Astrocyte (in vitro differentiated cells and primary cell): ENCODE results near the gene EMC6. TPM values are rescaled to one million over a fixed set of nuclear protein-coding genes. Genes with fewer than 3 reads are reported as not detected.

ENCODE experiments used
- DNase-seq: peaks from one replicate; pipeline ENCODE4 v3.0.0-alpha.2; 2010; ENCODE audit warnings: low read depth
- FAIRE-seq: peaks from 2 replicates; lab custom pipeline; 2011; peaks lifted over from hg19 to GRCh38; lab: Jason Lieb, UNC
- H2AFZ ChIP-seq: 2 replicates; pipeline ENCODE4 v1.6.0; 2012; ENCODE audit warnings: low read depth, low read length, inconsistent platforms
- H3K27ac ChIP-seq: 2 replicates; pipeline ENCODE4 v1.5.1; 2011; ENCODE audit warnings: low read depth, low read length, inconsistent platforms
- H3K27me3 ChIP-seq: 2 replicates; pipeline ENCODE4 v1.6.0; 2011; ENCODE audit warnings: low read length, inconsistent platforms; ENCODE audit not compliant: insufficient read depth
- H3K36me3 ChIP-seq: 2 replicates; pipeline ENCODE4 v1.5.1; 2011; ENCODE audit warnings: low read length, inconsistent platforms; ENCODE audit not compliant: insufficient read depth
- H3K4me1 ChIP-seq: 2 replicates; pipeline ENCODE4 v1.5.1; 2011; ENCODE audit warnings: low read length, inconsistent platforms; ENCODE audit not compliant: insufficient read depth
- H3K4me2 ChIP-seq: 2 replicates; pipeline ENCODE4 v1.6.0; 2012; ENCODE audit warnings: low read length, inconsistent platforms
- H3K4me3 ChIP-seq: 2 replicates; pipeline ENCODE4 v1.5.1; 2011; ENCODE audit warnings: low read depth, mild to moderate bottlenecking, low read length, inconsistent platforms; ENCODE audit not compliant: insufficient read depth
- H3K79me2 ChIP-seq: 2 replicates; pipeline ENCODE4 v1.6.0; 2012; ENCODE audit warnings: mild to moderate bottlenecking, low read length, inconsistent platforms; ENCODE audit not compliant: insufficient read depth
- H3K9ac ChIP-seq: 2 replicates; pipeline ENCODE4 v1.6.0; 2012; ENCODE audit warnings: mild to moderate bottlenecking, low read length, inconsistent platforms
- H3K9me3 ChIP-seq: 2 replicates; pipeline ENCODE4 v1.5.1; 2012; ENCODE audit warnings: low read depth, mild to moderate bottlenecking, low read length, inconsistent platforms; ENCODE audit not compliant: insufficient read depth
- H4K20me1 ChIP-seq: 2 replicates; pipeline ENCODE4 v1.6.0; 2012; ENCODE audit warnings: low read length, inconsistent platforms; ENCODE audit not compliant: insufficient read depth
- H3K27ac Mint-ChIP-seq: one replicate; pipeline ENCODE4 v1.8.0; 2021; ENCODE audit warnings: mild to moderate bottlenecking, mixed read lengths; ENCODE audit not compliant: unreplicated experiment
- H3K27me3 Mint-ChIP-seq: one replicate; pipeline ENCODE4 v1.8.0; 2021; ENCODE audit warnings: low read depth, mixed read lengths; ENCODE audit not compliant: unreplicated experiment
- H3K36me3 Mint-ChIP-seq: one replicate; pipeline ENCODE4 v1.8.0; 2021; ENCODE audit warnings: low read depth, mixed read lengths; ENCODE audit not compliant: unreplicated experiment
- H3K4me1 Mint-ChIP-seq: one replicate; pipeline ENCODE4 v1.8.0; 2021; ENCODE audit warnings: low read depth, mixed read lengths; ENCODE audit not compliant: unreplicated experiment
- H3K4me3 Mint-ChIP-seq: one replicate; pipeline ENCODE4 v1.8.0; 2021; ENCODE audit warnings: mild to moderate bottlenecking, moderate library complexity, mixed read lengths; ENCODE audit not compliant: unreplicated experiment
- H3K9me3 Mint-ChIP-seq: one replicate; pipeline ENCODE4 v1.8.0; 2021; ENCODE audit warnings: mild to moderate bottlenecking, mixed read lengths; ENCODE audit not compliant: unreplicated experiment
- EZH2 ChIP-seq: IDR thresholded peaks from 2 replicates; pipeline ENCODE4 v1.6.1; 2012; ENCODE audit warnings: mild to moderate bottlenecking, low read length, inconsistent platforms; ENCODE audit not compliant: insufficient read depth
- total RNA-seq: library from RNA; stranded (reverse); gene quantifications from 2 replicates; pipeline ENCODE4 v1.2.1, GENCODE V29; 2021
- TF ChIP-seq, protein P1 (sequence below): IDR thresholded peaks from 2 replicates; pipeline ENCODE4 v1.5.1; 2011; ENCODE audit warnings: low read depth, mild to moderate bottlenecking, inconsistent platforms, low read length, moderate library complexity; ENCODE audit not compliant: insufficient read depth

The EMC6 gene
- total RNA-seq, 1 donor from 2014 or later = 52.2 TPM

- Mint-ChIP-seq H3K36me3 (peaks cover 7% of the 10 kb centered on the region), H3K4me3 (no peak overlapping the region), H3K4me1 (peaks cover 18% of the 10 kb centered on the region), H3K9me3 (no peaks in the 10 kb centered on the region), H3K27me3 (no peaks in the 10 kb centered on the region), H3K27ac (no peak overlapping the region)
- no peak overlapping the region for H3K27ac ChIP-seq
- no peak for DNase-seq
- H2AFZ ChIP-seq = no peak overlapping the region
- H3K4me1 ChIP-seq = peaks cover 19% of the 10 kb centered on the region
- H3K36me3 ChIP-seq = peaks cover 38% of the 10 kb centered on the region
- no peak for FAIRE-seq
- H3K27me3 ChIP-seq = no peaks in the 10 kb centered on the region
- no peak overlapping the region for H3K9ac ChIP-seq
- no peak for TF ChIP-seq EZH2
- TF ChIP-seq, protein P1, sequence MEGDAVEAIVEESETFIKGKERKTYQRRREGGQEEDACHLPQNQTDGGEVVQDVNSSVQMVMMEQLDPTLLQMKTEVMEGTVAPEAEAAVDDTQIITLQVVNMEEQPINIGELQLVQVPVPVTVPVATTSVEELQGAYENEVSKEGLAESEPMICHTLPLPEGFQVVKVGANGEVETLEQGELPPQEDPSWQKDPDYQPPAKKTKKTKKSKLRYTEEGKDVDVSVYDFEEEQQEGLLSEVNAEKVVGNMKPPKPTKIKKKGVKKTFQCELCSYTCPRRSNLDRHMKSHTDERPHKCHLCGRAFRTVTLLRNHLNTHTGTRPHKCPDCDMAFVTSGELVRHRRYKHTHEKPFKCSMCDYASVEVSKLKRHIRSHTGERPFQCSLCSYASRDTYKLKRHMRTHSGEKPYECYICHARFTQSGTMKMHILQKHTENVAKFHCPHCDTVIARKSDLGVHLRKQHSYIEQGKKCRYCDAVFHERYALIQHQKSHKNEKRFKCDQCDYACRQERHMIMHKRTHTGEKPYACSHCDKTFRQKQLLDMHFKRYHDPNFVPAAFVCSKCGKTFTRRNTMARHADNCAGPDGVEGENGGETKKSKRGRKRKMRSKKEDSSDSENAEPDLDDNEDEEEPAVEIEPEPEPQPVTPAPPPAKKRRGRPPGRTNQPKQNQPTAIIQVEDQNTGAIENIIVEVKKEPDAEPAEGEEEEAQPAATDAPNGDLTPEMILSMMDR = no peak
- H4K20me1 ChIP-seq = peaks cover 4% of the 10 kb centered on the region
- peaks cover 14% of the 10 kb centered on the region for H3K79me2 ChIP-seq
- no peaks in the 10 kb centered on the region for H3K9me3 ChIP-seq
- no peak overlapping the region for H3K4me2 ChIP-seq
- no peak overlapping the region for H3K4me3 ChIP-seq
These were observed 49.6 kb downstream of the EMC6 start for GRCh38 chr17:3718201-3718600.

GRCh38 chr17:3719265-3719664 lies 50.7 kb downstream of the EMC6 start:
- Mint-ChIP-seq H3K36me3 (peaks cover 7% of the 10 kb centered on the region), H3K27me3 (no peaks in the 10 kb centered on the region), H3K4me1 (peaks cover 18% of the 10 kb centered on the region), H3K9me3 (no peaks in the 10 kb centered on the region), H3K4me3 (no peak overlapping the region), H3K27ac (no peak overlapping the region)
- no peak overlapping the region for H3K4me3 ChIP-seq
- peaks cover 20% of the 10 kb centered on the region for H3K4me1 ChIP-seq
- TF ChIP-seq EZH2 = no peak
- TF ChIP-seq, protein P1 = no peak
- H3K27ac ChIP-seq = no peak overlapping the region
- no peak overlapping the region for H3K4me2 ChIP-seq
- peaks cover 38% of the 10 kb centered on the region for H3K36me3 ChIP-seq
- no peak overlapping the region for H2AFZ ChIP-seq
- H3K9ac ChIP-seq = no peak overlapping the region
- peaks cover 4% of the 10 kb centered on the region for H4K20me1 ChIP-seq
- FAIRE-seq (no peak), DNase-seq (no peak)
- peaks cover 23% of the 10 kb centered on the region for H3K79me2 ChIP-seq
- no peaks in the 10 kb centered on the region for H3K9me3 ChIP-seq
- no peaks in the 10 kb centered on the region for H3K27me3 ChIP-seq

Other genes starting within 250 kb of the EMC6 start
- gene OR1E2, start 235.0 kb upstream of the EMC6 start, total RNA-seq = not detected in 2 replicates
- gene SPATA22, start 197.0 kb upstream of the EMC6 start, total RNA-seq = not detected in 2 replicates
- gene ASPA, start 192.8 kb upstream of the EMC6 start, total RNA-seq = not detected in 2 replicates
- 0.16 and 0.22 TPM in 2 replicates for gene TRPV3, start 111.0 kb upstream of the EMC6 start, total RNA-seq
- 4.3 and 5.2 TPM in 2 replicates for gene TRPV1, start 59.4 kb upstream of the EMC6 start, total RNA-seq
- gene SHPK, start 32.6 kb upstream of the EMC6 start, total RNA-seq = 6.8 and 7.8 TPM in 2 replicates
- 5.8 and 6.5 TPM in 2 replicates for gene CTNS, start 32.1 kb upstream of the EMC6 start, total RNA-seq
- 193 and 194 TPM in 2 replicates for gene TAX1BP3, start 234 bp upstream of the EMC6 start, total RNA-seq
- 2.4 TPM in 2 replicates for gene P2RX5, start 27.3 kb downstream of the EMC6 start, total RNA-seq
- gene HASPIN, start 55.1 kb downstream of the EMC6 start, total RNA-seq = 1.7 and 2.4 TPM in 2 replicates
- gene ITGAE, start 132.4 kb downstream of the EMC6 start, total RNA-seq = 23.3 and 30.9 TPM in 2 replicates
- gene NCBP3, start 177.4 kb downstream of the EMC6 start, total RNA-seq = 44.5 and 46.7 TPM in 2 replicates
- 3.8 and 5.1 TPM in 2 replicates for gene CAMKK1, start 224.2 kb downstream of the EMC6 start, total RNA-seq
- gene P2RX1, start 247.7 kb downstream of the EMC6 start, total RNA-seq = not detected in 2 replicates